Erythroblast (primary cell): ENCODE measurements around the gene ZC2HC1B.

Source experiments
- GATA1 ChIP-seq: IDR thresholded peaks from 2 replicates; pipeline ENCODE4 v1.6.1; 2011; ENCODE audit warnings: low read depth, mild to moderate bottlenecking, control low read depth, low read length, moderate library complexity
- POLR2A ChIP-seq: IDR thresholded peaks from 2 replicates; pipeline ENCODE4 v1.6.1; 2011; ENCODE audit warnings: mild to moderate bottlenecking, low read length

DNA sequence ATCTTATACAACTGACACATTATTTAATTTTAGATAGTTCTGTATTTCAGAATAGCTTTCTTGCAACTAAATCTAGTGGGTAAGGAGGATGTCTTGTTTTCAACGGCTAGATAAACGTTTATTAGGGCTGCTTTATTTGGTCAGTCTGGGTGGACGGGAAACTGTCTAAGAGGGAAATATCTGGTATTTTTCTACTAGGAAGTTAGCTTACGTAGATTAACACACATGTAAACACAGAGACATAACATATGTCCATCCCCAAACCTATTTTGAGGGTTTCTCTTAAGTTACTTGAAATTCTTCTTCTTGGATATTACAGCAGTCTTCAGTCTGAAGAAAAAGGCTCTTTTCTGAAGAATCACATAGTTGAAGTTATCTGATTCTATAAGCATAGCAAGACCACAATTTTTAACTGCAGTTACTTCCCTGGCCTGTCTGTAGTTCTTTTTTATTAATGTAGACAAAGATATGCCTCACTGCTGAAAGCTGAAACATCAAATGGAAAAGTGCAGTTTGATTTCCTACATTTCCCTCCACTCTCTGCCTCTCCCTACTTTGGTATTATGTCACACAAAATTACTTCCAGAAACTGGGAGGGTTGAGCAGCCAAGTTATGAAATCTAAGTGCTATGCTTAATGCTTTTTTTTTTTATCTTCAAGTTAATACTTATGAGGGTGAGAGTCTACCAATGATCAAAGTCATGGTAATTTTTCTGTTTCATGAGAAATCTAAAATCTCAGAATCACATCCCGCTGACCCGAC, 106.4 kb downstream of the ZC2HC1B start:
- TF ChIP-seq POLR2A (no peak), GATA1 (no peak)
